ENCODE results near the gene TERT.
"Not testable (repeated sequence)": the region's sequence is repeated elsewhere in the genome, so short reads cannot be mapped to it uniquely, and the experiment has no call there.

The TERT gene

DNA sequence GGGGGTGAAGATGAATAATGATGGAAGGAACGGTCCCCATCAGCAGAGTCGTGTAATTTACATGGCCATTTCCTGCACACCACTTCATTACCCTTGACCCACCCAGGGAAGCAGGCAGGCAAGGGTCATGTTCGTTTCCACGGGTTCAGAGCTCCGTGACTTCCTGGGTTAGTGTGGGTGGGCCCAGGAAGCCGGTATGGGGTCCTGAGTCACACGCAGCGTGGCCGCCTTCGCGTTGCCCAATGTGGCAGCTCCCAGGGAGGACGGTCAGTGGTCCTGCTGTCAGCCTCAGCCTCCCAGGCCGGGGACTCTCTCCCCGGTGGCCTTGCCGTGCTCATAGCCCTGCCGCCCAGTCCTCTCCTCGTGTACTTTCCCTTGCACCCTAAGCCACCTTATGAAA, 5.1 kb upstream of the TERT start:
- Mint-ChIP-seq H3K4me1 (peaks cover 15 to 29% of the 10 kb centered on the region in 2 donors), H3K36me3 (no peaks in the 10 kb centered on the region), H3K27me3 (no peaks in the 10 kb centered on the region), H3K4me3 (no peak overlapping the region), H3K9me3 (peaks cover 0 to 2% of the 10 kb centered on the region in 2 donors), H3K27ac (no peak overlapping the region)
- ATAC-seq (replicated peaks) (no peak), DNase-seq (no peak)

DNA sequence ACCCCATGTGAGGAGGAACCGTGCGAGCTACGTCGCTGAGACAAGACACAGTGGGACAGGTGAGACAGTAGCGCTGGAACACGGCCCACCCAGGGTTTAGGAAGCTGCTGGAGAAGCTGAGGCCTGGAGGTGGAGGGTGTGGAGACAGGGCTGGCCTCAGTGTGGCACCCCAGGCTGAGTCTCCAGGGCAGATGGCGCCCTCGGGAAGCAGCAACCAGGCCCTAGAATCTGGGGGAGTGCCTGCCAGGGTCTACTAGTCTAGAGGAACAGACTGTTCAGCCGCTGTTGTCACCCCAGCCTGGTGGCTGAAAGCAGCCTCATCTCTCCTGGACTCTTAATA, 4.6 kb upstream of the TERT start:
- H3K27ac Mint-ChIP-seq: no peak overlapping the region
- no peak overlapping the region for H3K4me3 Mint-ChIP-seq
- no peak for ATAC-seq (replicated peaks)
- H3K27me3 Mint-ChIP-seq: no peaks in the 10 kb centered on the region
- H3K9me3 Mint-ChIP-seq: peaks cover 0 to 2% of the 10 kb centered on the region in 2 donors
- DNase-seq: no peak
- H3K36me3 Mint-ChIP-seq: no peaks in the 10 kb centered on the region
- H3K4me1 Mint-ChIP-seq: peaks cover 15 to 31% of the 10 kb centered on the region in 2 donors

DNA sequence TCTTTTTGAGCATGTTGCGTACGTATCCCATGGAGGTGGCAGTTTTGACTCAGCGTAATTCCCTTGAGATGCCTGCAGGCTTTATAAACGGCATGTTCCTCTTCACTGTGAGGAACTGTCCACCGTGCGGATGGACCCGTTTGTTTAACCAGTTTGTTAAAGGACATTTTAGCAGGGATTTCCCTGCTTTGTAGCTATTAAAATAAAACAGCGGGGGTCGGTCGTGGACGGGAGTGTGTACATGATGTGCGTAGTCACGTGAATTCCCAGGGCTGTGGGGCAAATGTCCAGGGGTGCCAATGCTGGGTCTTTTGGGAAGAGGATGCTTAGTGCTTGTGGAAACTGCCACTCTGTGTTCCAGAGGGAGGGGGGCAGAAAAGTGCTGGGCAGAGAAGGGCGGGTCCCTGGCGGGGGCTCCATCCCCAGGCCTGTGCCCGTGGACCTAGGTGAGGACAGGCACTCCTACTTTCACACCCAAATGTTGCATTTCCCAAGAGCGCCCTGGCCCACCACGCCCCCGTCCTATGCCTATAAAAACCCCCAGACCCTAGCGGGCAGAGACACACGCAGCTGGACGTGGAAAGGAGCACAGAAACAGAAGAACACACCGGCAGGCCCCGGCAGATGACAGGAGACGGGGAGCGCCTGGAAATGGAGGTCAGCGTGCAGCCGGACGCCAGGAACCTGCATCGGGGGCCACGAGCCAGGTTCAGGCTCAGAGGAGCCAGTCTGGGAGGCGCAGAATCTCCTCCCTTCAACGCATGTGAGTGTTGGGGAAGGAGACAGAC, 4.0 kb upstream of the TERT start:
- Mint-ChIP-seq H3K4me1 (peaks cover 17 to 34% of the 10 kb centered on the region in 2 donors), H3K9me3 (peaks cover 0 to 2% of the 10 kb centered on the region in 2 donors), H3K27me3 (peaks cover 0 to under 1% of the 10 kb centered on the region in 2 donors), H3K36me3 (no peaks in the 10 kb centered on the region), H3K4me3 (peak overlapping the region; percentile 11 to 25), H3K27ac (no peak overlapping the region)
- no peak for ATAC-seq (replicated peaks)
- DNase-seq: no peak

DNA sequence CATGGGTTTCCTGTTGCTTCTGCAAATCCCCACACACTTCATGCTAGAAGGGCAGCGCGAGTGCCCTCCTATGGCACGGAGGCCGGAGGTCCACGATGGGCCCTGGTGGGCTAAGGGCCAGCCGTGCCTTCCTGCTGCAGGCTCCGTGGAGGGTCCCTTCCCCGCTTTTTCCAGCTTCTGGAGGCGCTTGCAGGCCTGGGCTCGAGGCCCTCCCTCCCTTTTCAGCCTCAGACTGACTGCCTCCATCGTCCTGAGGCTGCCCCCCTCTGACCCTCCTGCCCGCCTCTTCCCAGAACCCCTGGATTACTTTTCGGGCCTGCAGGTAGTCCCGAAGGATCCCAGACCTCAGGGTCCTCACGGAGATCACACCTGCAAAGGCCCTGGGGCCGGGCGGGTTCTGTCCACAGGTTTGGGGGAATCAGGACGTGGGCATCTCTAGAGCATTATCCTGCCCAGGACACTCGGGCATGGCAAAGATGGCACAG, 3.2 kb upstream of the TERT start:
- no peaks in the 10 kb centered on the region for H3K36me3 Mint-ChIP-seq
- peaks cover 0 to 2% of the 10 kb centered on the region in 2 donors for H3K9me3 Mint-ChIP-seq
- DNase-seq (no peak), ATAC-seq (replicated peaks) (no peak)
- H3K4me1 Mint-ChIP-seq: peaks cover 20 to 39% of the 10 kb centered on the region in 2 donors
- no peak overlapping the region for H3K4me3 Mint-ChIP-seq
- peaks cover 6 to 8% of the 10 kb centered on the region in 2 donors for H3K27me3 Mint-ChIP-seq
- H3K27ac Mint-ChIP-seq: no peak overlapping the region

DNA sequence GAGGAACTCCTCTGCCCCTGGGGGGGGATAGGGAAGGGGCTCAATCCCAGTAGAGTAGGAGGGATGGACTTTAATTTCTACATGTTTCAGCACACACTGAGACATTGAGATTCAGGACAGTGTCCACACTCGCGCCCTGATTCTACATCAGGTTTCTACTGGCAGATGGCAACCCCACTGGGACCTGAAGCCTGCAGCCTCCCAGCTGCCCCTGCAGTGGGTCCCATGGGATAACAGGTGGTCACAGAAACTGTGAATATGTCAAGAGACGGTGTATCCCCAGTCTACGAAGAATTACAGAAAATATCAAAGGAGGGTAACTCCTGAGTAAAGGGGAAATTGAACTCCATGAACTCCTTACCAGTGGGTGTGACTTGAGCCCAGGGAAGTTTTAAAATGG, 2.4 kb upstream of the TERT start:
- peak overlapping the region; percentile 7 to 13 for H3K4me3 Mint-ChIP-seq
- no peak overlapping the region for H3K27ac Mint-ChIP-seq
- no peaks in the 10 kb centered on the region for H3K36me3 Mint-ChIP-seq
- ATAC-seq (replicated peaks) (peak; percentile 77 to 79), DNase-seq (peak; percentile 55)
- peaks cover 22 to 39% of the 10 kb centered on the region in 2 donors for H3K4me1 Mint-ChIP-seq
- H3K27me3 Mint-ChIP-seq: peaks cover 11 to 13% of the 10 kb centered on the region in 2 donors
- peaks cover 0 to 1% of the 10 kb centered on the region in 2 donors for H3K9me3 Mint-ChIP-seq

DNA sequence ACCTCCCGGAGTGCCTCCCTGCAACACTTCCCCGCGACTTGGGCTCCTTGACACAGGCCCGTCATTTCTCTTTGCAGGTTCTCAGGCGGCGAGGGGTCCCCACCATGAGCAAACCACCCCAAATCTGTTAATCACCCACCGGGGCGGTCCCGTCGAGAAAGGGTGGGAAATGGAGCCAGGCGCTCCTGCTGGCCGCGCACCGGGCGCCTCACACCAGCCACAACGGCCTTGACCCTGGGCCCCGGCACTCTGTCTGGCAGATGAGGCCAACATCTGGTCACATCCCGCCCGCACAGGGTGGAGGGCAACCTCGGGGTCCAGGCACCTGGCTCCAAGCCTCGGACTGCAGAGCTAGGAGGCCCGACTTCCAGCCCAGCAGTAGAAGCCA, 776 bp upstream of the TERT start:
- peak overlapping the region; percentile 59 to 68 for H3K4me3 Mint-ChIP-seq
- H3K27me3 Mint-ChIP-seq: peaks cover 13 to 20% of the 10 kb centered on the region in 2 donors
- H3K27ac Mint-ChIP-seq: no peak overlapping the region
- no peaks in the 10 kb centered on the region for H3K36me3 Mint-ChIP-seq
- DNase-seq (no peak), ATAC-seq (replicated peaks) (no peak)
- H3K9me3 Mint-ChIP-seq: no peaks in the 10 kb centered on the region
- peaks cover 22 to 39% of the 10 kb centered on the region in 2 donors for H3K4me1 Mint-ChIP-seq

DNA sequence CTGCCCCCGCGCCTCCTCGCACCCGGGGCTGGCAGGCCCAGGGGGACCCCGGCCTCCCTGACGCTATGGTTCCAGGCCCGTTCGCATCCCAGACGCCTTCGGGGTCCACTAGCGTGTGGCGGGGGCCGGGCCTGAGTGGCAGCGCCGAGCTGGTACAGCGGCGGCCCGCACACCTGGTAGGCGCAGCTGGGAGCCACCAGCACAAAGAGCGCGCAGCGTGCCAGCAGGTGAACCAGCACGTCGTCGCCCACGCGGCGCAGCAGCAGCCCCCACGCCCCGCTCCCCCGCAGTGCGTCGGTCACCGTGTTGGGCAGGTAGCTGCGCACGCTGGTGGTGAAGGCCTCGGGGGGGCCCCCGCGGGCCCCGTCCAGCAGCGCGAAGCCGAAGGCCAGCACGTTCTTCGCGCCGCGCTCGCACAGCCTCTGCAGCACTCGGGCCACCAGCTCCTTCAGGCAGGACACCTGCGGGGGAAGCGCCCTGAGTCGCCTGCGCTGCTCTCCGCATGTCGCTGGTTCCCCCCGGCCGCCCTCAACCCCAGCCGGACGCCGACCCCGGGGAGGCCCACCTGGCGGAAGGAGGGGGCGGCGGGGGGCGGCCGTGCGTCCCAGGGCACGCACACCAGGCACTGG, 548 bp downstream of the TERT start:
- H3K4me3 Mint-ChIP-seq: peak overlapping the region; percentile 48 to 71
- no peaks in the 10 kb centered on the region for H3K36me3 Mint-ChIP-seq
- no peak for DNase-seq
- ATAC-seq (replicated peaks): peak; percentile 24 to 29
- peaks cover 22 to 39% of the 10 kb centered on the region in 2 donors for H3K4me1 Mint-ChIP-seq
- no peak overlapping the region for H3K27ac Mint-ChIP-seq
- no peaks in the 10 kb centered on the region for H3K9me3 Mint-ChIP-seq
- H3K27me3 Mint-ChIP-seq: peaks cover 13 to 20% of the 10 kb centered on the region in 2 donors

DNA sequence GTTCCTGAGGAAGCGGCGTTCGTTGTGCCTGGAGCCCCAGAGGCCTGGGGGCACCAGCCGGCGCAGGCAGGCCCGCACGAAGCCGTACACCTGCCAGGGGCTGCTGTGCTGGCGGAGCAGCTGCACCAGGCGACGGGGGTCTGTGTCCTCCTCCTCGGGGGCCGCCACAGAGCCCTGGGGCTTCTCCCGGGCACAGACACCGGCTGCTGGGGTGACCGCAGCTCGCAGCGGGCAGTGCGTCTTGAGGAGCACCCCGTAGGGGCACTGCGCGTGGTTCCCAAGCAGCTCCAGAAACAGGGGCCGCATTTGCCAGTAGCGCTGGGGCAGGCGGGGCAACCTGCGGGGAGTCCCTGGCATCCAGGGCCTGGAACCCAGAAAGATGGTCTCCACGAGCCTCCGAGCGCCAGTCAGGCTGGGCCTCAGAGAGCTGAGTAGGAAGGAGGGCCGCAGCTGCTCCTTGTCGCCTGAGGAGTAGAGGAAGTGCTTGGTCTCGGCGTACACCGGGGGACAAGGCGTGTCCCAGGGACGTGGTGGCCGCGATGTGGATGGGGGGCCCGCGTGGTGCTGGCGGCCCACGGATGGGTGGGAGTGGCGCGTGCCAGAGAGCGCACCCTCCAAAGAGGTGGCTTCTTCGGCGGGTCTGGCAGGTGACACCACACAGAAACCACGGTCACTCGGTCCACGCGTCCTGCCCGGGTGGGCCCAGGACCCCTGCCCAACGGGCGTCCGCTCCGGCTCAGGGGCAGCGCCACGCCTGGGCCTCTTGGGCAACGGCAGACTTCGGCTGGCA, 1.3 kb downstream of the TERT start:
- Mint-ChIP-seq H3K27ac (no peak overlapping the region), H3K4me3 (peak overlapping the region; percentile 65 to 71), H3K36me3 (peaks cover 1 to 2% of the 10 kb centered on the region in 2 donors), H3K27me3 (peaks cover 13 to 22% of the 10 kb centered on the region in 2 donors), H3K4me1 (peaks cover 19 to 31% of the 10 kb centered on the region in 2 donors), H3K9me3 (no peaks in the 10 kb centered on the region)
- ATAC-seq (replicated peaks) (no peak), DNase-seq (no peak)

DNA sequence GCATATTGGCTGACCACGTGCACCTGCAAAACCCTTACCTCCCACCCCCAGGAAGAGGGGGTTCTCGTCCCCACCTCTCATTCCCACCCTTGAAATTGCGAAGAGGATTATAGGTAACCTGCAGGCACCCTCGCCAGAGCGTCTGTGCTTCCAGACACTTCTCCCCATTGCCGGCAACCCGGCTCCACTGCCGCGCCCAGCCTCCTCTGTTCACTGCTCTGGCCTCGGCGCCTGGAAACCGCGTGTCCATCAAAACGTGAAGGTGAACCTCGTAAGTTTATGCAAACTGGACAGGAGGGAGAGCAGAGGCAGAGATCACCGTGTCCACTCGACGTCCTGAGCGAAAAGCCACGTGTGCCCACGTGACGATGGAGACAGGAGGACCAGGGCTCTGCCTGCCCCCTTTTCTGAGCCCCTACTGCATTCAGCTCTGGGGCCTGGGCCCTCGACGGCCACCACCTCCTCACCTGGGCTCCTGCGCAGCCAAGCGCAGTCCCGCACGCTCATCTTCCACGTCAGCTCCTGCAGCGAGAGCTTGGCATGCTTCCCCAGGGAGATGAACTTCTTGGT, 1.9 kb downstream of the TERT start:
- no peak for DNase-seq
- H3K4me3 Mint-ChIP-seq: no peak overlapping the region

DNA sequence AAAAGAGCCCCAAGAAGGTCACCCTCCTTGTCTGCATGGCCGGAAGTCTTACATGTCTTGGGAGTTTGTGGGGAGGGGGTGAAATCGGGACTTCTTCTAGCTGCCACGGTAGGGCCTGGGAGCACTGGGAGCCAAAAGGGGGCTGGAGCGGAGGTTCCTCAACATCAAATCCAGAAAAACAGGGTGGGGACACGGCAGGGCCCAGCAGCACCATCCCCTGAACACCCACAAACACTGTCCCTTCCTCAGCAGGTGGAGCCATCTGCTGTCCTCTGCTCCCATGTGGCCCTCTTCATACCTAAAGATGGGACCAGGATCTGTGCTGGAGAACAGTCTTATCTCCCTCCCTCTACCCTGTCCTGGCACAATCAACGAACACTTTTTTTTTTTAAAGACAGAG, 2.7 kb downstream of the TERT start:
- Mint-ChIP-seq H3K4me1 (peaks cover 14 to 22% of the 10 kb centered on the region in 2 donors), H3K27me3 (peaks cover 13 to 23% of the 10 kb centered on the region in 2 donors), H3K27ac (no peak overlapping the region), H3K36me3 (peaks cover 5 to 10% of the 10 kb centered on the region in 2 donors), H3K9me3 (peaks cover 4 to 5% of the 10 kb centered on the region in 2 donors), H3K4me3 (no peak overlapping the region)
- no peak for ATAC-seq (replicated peaks)
- no peak for DNase-seq

More for the DNA sequence above, 1.9 kb downstream of the TERT start:
- peaks cover 4% of the 10 kb centered on the region in 2 donors for H3K9me3 Mint-ChIP-seq
- no peak overlapping the region for H3K27ac Mint-ChIP-seq
- ATAC-seq (replicated peaks): no peak
- peaks cover 5 to 9% of the 10 kb centered on the region in 2 donors for H3K36me3 Mint-ChIP-seq
- H3K27me3 Mint-ChIP-seq: peaks cover 13 to 23% of the 10 kb centered on the region in 2 donors
- peaks cover 17 to 26% of the 10 kb centered on the region in 2 donors for H3K4me1 Mint-ChIP-seq

DNA sequence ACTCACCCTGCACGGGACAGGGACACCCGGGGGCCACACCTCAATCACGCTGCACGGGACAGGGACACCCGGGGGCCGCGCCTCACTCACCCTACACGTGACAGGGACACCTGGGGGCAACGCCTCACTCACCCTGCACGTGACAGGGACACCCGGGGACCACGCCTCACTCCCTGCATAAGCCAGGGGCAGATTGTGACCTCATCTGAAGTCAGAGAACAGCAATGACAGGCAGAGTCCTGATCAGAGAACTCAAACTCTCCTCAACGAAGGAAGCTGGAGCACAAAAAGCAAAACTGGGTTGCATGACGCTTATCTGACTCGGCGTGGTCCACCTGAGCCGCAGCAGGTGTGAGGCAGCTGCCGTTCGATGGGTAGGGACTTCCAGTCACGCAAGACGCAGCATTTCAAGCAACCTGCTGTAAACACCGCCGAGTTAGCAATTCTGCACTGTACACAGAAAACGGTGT, 3.2 kb downstream of the TERT start:
- Mint-ChIP-seq H3K36me3 (peaks cover 5 to 10% of the 10 kb centered on the region in 2 donors), H3K9me3 (peaks cover 4 to 5% of the 10 kb centered on the region in 2 donors), H3K27me3 (peaks cover 13 to 23% of the 10 kb centered on the region in 2 donors), H3K4me1 (peaks cover 10 to 17% of the 10 kb centered on the region in 2 donors), H3K4me3 (peak overlapping the region in 1 of 2 donors; percentile 21), H3K27ac (no peak overlapping the region)
- ATAC-seq (replicated peaks) (no peak), DNase-seq (no peak)

DNA sequence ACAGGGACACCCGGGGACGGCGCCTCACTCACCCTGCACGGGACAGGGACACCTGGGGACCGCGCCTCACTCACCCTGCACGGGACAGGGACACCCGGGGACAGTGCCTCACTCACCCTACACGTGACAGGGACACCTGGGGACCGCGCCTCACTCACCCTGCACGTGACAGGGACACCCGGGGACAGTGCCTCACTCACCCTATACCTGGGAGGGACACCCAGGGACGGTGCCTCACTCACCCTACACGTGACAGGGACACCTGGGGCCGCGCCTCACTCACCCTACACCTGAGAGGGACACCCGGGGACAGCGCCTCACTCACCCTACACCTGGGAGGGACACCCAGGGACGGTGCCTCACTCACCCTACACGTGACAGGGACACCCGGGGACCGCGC, 3.9 kb downstream of the TERT start:
- not testable (repeated sequence) for DNase-seq; H3K9me3 Mint-ChIP-seq; H3K27ac Mint-ChIP-seq; ATAC-seq (replicated peaks); H3K4me3 Mint-ChIP-seq; H3K36me3 Mint-ChIP-seq
- Mint-ChIP-seq H3K27me3 (peaks cover 13 to 23% of the 10 kb centered on the region in 2 donors), H3K4me1 (peaks cover 7 to 10% of the 10 kb centered on the region in 2 donors)

DNA sequence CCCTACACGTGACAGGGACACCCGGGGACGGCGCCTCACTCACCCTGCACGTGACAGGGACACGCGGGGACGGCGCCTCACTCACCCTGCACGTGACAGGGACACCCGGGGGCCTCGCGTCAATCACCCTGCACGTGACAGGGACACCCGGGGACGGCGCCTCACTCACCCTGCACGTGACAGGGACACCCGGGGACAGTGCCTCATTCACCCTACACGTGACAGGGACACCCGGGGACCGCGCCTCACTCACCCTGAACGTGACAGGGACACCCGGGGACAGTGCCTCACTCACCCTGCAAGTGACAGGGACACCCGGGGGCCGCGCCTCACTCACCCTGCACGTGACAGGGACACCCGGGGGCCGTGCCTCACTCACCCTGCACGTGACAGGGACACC, 5.3 kb downstream of the TERT start:
- H3K36me3 Mint-ChIP-seq; ATAC-seq (replicated peaks); H3K9me3 Mint-ChIP-seq; H3K4me1 Mint-ChIP-seq; H3K4me3 Mint-ChIP-seq; DNase-seq; H3K27ac Mint-ChIP-seq: not testable (repeated sequence)
- peaks cover 13 to 23% of the 10 kb centered on the region in 2 donors for H3K27me3 Mint-ChIP-seq

All from stimulated activated naive B cell treated with anti-CD40 and anti-IgM and Interleukin-4, amounts not matched to agents 10 μg/mL and 1 μg/mL and 100 μg/mL, for 72 hours (primary cell).